GM19455 (cell line): ENCODE measurements around the gene CMSS1.

Experiments
- ATAC-seq: cut with Tn5 transposase; IDR thresholded peaks from one replicate; pipeline ENCODE4 v1.9.1; 2021; ENCODE audit not compliant: unreplicated experiment

The CMSS1 gene

GRCh38 chr3:99817437-99818240 is at the start of gene CMSS1:
TSS of gene CMSS1 (plus strand) at chr3:99817862.
- ATAC-seq: peak; percentile 99

GRCh38 chr3:99768126-99768525 is 49.5 kb upstream of the CMSS1 start:
- no peak for ATAC-seq

DNA sequence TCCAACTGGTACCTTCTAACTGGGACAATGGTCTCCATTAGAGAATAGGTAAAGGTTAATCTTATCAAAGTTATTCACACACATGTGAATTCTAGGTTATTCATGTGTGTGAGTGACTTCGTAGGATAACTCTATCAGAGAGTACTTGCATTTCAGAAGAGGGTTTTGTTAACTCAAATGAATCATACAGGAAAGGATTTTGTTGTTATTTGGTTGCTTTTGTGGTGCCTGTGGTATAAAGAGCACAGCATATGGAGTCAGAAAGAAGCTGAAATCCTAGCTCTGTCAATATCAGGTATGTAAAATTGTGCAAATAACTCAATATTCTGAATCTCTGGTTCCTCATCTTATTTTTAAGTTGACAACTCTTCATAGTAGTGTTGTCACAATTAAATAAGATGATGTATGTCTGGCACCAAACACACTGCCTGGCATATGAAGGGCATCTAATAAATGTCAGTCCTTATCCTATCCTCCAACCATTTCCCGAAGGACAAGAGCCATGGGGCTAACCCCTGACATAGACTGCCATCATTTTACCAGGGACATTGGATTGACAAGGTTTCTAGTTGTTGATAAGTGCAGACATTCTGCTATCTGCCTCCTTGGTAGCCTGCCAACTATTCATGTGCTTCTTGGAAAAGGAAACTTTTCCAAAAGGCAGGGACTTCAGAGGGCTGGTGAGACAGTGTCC is 48.7 kb upstream of the CMSS1 start:
- ATAC-seq: no peak

GRCh38 chr3:99772171-99772570 is 45.5 kb upstream of the CMSS1 start:
- ATAC-seq: no peak

DNA sequence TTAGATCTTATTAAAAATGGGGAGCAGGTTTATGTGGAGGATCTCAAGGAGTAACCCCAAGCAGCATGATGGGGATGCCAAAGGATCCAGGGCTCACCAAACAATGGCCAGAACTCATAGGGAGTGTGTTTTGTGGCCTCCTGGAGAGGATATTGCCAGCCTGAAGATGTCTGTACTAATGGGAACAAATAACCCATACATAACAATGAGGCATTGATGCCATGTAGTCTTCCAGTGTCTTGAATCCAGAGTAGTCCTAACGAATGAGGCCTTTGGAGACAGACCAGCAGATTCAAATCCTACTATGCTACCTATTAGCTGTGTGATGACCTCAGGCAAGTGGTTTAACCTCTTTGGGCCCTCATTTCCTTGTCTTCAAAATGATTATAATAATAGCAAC is 45.0 kb upstream of the CMSS1 start:
- ATAC-seq: no peak

DNA sequence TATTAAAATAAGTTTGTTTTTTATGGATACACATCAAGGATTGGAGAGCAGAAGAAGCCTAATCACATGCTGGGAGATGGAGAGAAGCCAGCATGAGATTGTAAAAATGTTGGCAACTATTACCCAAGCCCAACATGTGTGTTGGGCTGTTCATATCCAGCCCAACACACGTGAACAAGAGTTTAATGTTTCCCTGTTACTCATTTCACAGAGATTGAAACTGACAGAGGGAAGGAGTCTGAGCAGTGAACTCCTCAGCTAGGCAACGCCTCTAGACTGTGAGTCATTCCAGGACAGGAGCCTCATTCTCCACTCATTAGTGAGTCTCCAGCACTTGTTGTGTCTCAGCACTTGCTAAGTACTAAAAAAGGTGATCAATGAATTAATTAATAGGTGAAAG is 43.2 kb upstream of the CMSS1 start:
- peak; percentile 89 for ATAC-seq

- no peak for ATAC-seq
These were observed 41.0 kb upstream of the CMSS1 start for GRCh38 chr3:99776516-99777209.

GRCh38 chr3:99777210-99777549 is 40.5 kb upstream of the CMSS1 start:
- no peak for ATAC-seq

- no peak for ATAC-seq
These were observed 40.0 kb upstream of the CMSS1 start for GRCh38 chr3:99777708-99778107.

DNA sequence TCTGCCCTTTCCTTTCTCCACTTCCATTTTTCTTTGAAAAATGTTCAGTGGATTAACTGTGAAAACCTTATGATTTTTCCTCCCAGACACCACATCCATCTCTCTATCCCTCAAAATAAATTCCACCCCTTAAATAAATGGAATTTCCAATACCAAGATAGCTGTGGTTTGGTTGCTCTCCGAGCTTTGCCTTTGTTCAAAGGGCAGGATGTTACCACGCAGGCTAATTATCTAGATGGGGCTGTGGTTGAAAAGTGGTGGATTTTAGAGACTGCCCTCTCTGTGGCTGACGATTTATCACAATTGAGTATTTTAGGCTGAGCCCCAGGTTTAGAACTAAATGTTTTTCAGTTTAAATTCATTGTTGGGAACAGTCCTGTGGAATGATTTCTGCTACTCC is 36.9 kb upstream of the CMSS1 start:
- ATAC-seq: no peak

DNA sequence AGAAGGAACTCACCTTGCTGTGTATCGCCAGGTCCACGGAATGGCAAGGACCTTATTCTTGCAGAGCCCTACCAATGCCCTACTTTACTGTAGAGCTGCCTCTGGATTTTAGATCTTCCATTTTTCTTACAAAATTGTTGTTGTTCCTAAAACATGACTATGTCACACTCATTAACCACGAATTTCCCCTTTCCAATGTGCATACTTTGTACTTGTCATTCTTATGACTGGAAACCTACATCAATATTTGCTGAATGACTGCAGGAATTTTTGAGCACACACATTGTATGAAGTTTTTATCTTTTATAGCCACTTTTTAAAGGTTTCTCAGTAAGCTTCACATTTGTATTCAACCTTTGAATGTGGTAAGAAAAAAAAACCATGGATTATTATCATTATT is 35.9 kb upstream of the CMSS1 start:
- ATAC-seq: no peak

GRCh38 chr3:99783011-99783573 is 34.6 kb upstream of the CMSS1 start:
- ATAC-seq: no peak

DNA sequence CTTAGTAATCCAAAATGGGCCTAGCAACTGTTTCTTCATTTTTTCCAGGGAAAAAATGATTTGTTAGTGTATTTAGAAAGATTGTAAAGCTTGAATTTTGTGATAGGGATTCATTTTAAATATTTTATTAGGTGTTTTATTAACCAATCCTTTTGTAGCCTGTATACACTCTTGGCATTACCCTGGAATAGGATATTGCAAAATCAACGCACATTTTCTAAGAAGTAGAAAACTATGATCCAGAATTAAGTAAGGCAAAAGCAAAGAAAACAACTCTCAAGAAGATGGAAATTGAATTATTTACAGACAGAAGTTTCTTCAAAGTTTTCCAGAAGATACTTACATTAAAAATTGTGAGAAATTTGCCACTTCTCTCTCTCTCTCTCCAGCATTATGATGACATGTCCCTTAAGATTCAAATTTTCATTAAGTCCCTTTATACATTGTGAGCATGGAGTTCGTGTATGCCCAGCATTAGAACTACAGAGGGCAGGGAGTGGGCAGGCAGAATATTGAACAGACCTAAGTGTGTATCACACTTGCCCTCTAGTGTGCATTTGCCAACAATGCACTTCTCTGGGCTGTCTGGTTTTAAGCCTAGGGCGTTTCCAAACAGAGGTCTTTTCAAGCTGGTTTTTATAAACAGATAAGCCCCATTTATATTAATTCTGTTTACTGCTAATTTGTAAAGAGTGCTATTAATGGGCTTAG is 28.5 kb upstream of the CMSS1 start:
- ATAC-seq: peak; percentile 92

- ATAC-seq: no peak
These were observed 23.2 kb upstream of the CMSS1 start for GRCh38 chr3:99794485-99794884.

GRCh38 chr3:99795573-99795972 is 22.1 kb upstream of the CMSS1 start:
- ATAC-seq: no peak

DNA sequence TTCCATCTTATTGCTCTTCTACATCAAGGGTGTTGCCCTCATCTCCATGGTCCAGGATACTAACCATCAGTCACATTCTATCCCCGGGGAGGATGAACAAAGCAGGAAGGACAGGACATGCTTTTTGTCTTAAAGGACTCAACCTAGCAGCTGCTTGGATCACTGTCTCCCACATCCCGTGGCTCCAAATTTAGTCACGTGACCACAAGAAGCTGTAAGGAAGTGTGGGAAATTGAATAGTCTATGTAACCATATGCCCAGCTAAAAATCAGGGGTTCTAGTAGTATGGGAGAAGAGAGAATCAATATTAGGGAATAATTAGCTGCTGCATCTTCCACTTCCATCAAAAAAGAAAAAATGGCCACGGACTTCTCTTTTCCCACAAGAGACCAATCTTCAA is 18.2 kb upstream of the CMSS1 start:
- ATAC-seq: no peak

DNA sequence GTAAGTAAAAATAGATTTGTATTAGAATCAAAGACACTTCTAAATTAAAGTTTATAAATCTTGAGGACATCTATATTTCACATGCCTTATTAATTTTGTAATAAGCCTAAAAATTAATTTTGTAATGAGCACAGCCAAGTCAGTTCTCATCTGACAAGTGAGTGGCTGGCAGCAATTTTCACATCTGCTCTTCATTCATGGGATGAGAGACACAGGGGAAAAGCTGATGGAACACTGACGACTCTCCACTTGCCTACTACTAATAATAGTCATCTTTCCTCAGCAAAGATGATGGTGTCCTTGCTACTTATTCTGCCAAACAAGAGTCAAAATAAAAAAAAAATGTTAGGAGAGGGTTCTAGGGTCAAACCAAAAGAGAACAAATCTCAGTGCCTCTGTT is 14.4 kb upstream of the CMSS1 start:
- no peak for ATAC-seq

DNA sequence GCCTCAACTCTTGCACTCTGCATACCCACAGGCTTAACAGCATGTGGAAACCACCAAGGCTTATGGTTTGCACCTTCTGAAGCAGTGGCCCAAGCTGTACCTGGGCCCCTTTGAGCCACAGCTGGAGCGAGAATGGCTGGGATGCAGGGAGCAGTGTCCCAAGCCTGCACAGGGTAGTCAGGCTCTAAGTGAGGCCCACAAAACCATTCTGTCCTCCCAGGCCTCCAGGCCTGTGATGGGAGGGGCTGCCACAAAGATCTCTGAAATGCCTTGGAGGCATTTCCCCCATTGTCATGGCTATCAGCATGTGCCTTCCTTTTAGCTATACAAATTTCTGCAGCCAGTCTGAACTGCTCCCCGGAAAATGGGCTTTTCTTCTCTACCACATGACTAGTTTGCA is 12.5 kb upstream of the CMSS1 start:
- ATAC-seq: no peak

- ATAC-seq: no peak
These were observed 9.4 kb upstream of the CMSS1 start for GRCh38 chr3:99808163-99808794.

GRCh38 chr3:99809565-99809964 is 8.1 kb upstream of the CMSS1 start:
- no peak for ATAC-seq

GRCh38 chr3:99810403-99810802 is 7.3 kb upstream of the CMSS1 start:
- ATAC-seq: no peak
